HepG2 (cell line): Measurements from ENCODE around the gene SPI1. TPM values are rescaled to one million over a fixed set of nuclear protein-coding genes. Genes with fewer than 3 reads are reported as not detected.

Experiments used
- AGO2 ChIP-seq: fragments of 200-400 bp; formaldehyde crosslinking; optimal IDR thresholded peaks from 2 replicates; pipeline ENCODE3; 2017; ENCODE audit warnings: mild to moderate bottlenecking, low read depth, low read length, moderate library complexity
- EHMT2 ChIP-seq: fragments of 200-600 bp; sonication (generic); IDR thresholded peaks from 2 replicates; pipeline ENCODE4 v1.7.0; 2017; ENCODE audit warnings: antibody characterized with exemption, low read depth, low read length, borderline replicate concordance
- HDAC6 ChIP-seq: fragments of 200-600 bp; sonication (generic); IDR thresholded peaks from 2 replicates; pipeline ENCODE4 v1.7.0; 2017; ENCODE audit warnings: mild to moderate bottlenecking, antibody characterized with exemption, low read length, low read depth
- KMT2A ChIP-seq: sonication (generic); formaldehyde crosslinking; IDR thresholded peaks from 2 replicates; pipeline ENCODE4 v1.4.0; 2020; ENCODE audit warnings: missing genetic modification reagents
- LCORL ChIP-seq, 2 experiments: fragments of 450-650 bp in 1 of 2; sonication (generic) in 1 of 2; formaldehyde crosslinking in 1 of 2; IDR thresholded peaks; 2 replicates each; pipeline versions ENCODE4 v1.5.0 to v1.6.1; 2017 to 2020; ENCODE audit warnings: antibody characterized with exemption in 1 of 2, missing genetic modification reagents in 1 of 2
- MATR3 ChIP-seq: sonication (generic); formaldehyde crosslinking; IDR thresholded peaks from 2 replicates; pipeline ENCODE4 v1.4.0; 2020; ENCODE audit warnings: missing genetic modification reagents
- MTERF4 ChIP-seq: sonication (generic); formaldehyde crosslinking; IDR thresholded peaks from 2 replicates; pipeline ENCODE4 v1.8.0; 2023; ENCODE audit warnings: mild to moderate bottlenecking, missing genetic modification reagents
- PHF21A ChIP-seq: sonication (generic); formaldehyde crosslinking; IDR thresholded peaks from 2 replicates; pipeline ENCODE4 v1.5.0; 2020; ENCODE audit warnings: mild to moderate bottlenecking, missing genetic modification reagents
- PTBP1 ChIP-seq: fragments of 200-400 bp; formaldehyde crosslinking; IDR thresholded peaks from 2 replicates; pipeline ENCODE4 v1.6.1; 2018; ENCODE audit warnings: low read length, low read depth; ENCODE audit not compliant: poor library complexity, severe bottlenecking
- RBAK ChIP-seq: sonication (generic); formaldehyde crosslinking; IDR thresholded peaks from 2 replicates; pipeline ENCODE4 v1.5.1; 2020; ENCODE audit warnings: mild to moderate bottlenecking, missing genetic modification reagents
- RNF2 ChIP-seq: fragments of 450-650 bp; conservative IDR thresholded peaks from 2 replicates; pipeline ENCODE4 v1.6.1; 2016; ENCODE audit warnings: low read depth
- SIX4 ChIP-seq: sonication (generic); formaldehyde crosslinking; IDR thresholded peaks from 2 replicates; pipeline ENCODE4 v1.4.0; 2020; ENCODE audit warnings: missing genetic modification reagents
- STAG1 ChIP-seq: sonication (generic); formaldehyde crosslinking; IDR thresholded peaks from 2 replicates; pipeline ENCODE4 v1.4.0; 2020; ENCODE audit warnings: missing genetic modification reagents
- THRA ChIP-seq: sonication (generic); formaldehyde crosslinking; IDR thresholded peaks from 2 replicates; pipeline ENCODE4 v1.4.0; 2020; ENCODE audit warnings: missing genetic modification reagents, borderline replicate concordance
- TOE1 ChIP-seq: sonication (generic); formaldehyde crosslinking; IDR thresholded peaks from 2 replicates; pipeline ENCODE4 v1.4.0; 2020; ENCODE audit warnings: mild to moderate bottlenecking, missing genetic modification reagents
- ZBTB21 ChIP-seq: sonication (generic); formaldehyde crosslinking; IDR thresholded peaks from 2 replicates; pipeline ENCODE4 v1.4.0; 2020; ENCODE audit warnings: missing genetic modification reagents
- ZBTB39 ChIP-seq: sonication (generic); formaldehyde crosslinking; IDR thresholded peaks from 2 replicates; pipeline ENCODE4 v1.5.0; 2020; ENCODE audit warnings: missing genetic modification reagents
- ZNF160 ChIP-seq: sonication (generic); formaldehyde crosslinking; IDR thresholded peaks from 2 replicates; pipeline ENCODE4 v1.8.0; 2022; ENCODE audit warnings: mild to moderate bottlenecking, inconsistent platforms, missing genetic modification reagents
- ZNF232 ChIP-seq: sonication (generic); formaldehyde crosslinking; IDR thresholded peaks from 2 replicates; pipeline ENCODE4 v1.4.0; 2020; ENCODE audit warnings: missing genetic modification reagents, borderline replicate concordance
- ZNF30 ChIP-seq: sonication (generic); formaldehyde crosslinking; IDR thresholded peaks from 2 replicates; pipeline ENCODE4 v1.5.0; 2020; ENCODE audit warnings: mild to moderate bottlenecking, missing genetic modification reagents
- ZNF546 ChIP-seq: sonication (generic); formaldehyde crosslinking; conservative IDR thresholded peaks from 2 replicates; pipeline ENCODE4 v1.8.1; 2023; ENCODE audit warnings: mild to moderate bottlenecking, missing genetic modification reagents
- ZNF766 ChIP-seq: sonication (generic); formaldehyde crosslinking; IDR thresholded peaks from 2 replicates; pipeline ENCODE4 v1.5.0; 2020; ENCODE audit warnings: missing genetic modification reagents, borderline replicate concordance
- ZSCAN25 ChIP-seq: sonication (generic); formaldehyde crosslinking; IDR thresholded peaks from 2 replicates; pipeline ENCODE4 v1.8.0; 2022; ENCODE audit warnings: mild to moderate bottlenecking, missing genetic modification reagents
- polyA plus RNA-seq, 8 experiments: library from polyadenylated mRNA; depleted of rRNA in 3 of 8; stranded (reverse) in 7 of 8; unstranded in 1 of 8; fragments of >200 nt; fragmentation: Illumina TruSeq in 4 of 8; extraction: Trizol in 4 of 8; gene quantifications; 2 replicates each; pipeline versions ENCODE4 v1.2.1 to v1.2.3, GENCODE V29; 2011 to 2016; ENCODE audit warnings: low read depth in 4 of 8, missing spikeins in 1 of 8, mixed read lengths in 1 of 8; ENCODE audit not compliant: insufficient read depth in 1 of 8
- total RNA-seq, 5 experiments: library from RNA; depleted of rRNA; stranded (reverse); fragments of >200 nt; fragmentation: Illumina TruSeq; extraction: Trizol; gene quantifications; 2 replicates each; pipeline ENCODE4 v1.2.3, GENCODE V29; 2016; ENCODE audit warnings: low read depth in 1 of 5
- TF ChIP-seq, protein P1 (sequence below): sonication (generic); formaldehyde crosslinking; IDR thresholded peaks from 2 replicates; pipeline ENCODE4 v1.4.0; 2020; ENCODE audit warnings: mild to moderate bottlenecking, missing genetic modification reagents

SPI1 gene
- total and polyA plus RNA-seq, 2 of the 13 experiments (the other 11 are each of a cell fraction or from before 2014, with no cell fraction given) = not detected

DNA sequence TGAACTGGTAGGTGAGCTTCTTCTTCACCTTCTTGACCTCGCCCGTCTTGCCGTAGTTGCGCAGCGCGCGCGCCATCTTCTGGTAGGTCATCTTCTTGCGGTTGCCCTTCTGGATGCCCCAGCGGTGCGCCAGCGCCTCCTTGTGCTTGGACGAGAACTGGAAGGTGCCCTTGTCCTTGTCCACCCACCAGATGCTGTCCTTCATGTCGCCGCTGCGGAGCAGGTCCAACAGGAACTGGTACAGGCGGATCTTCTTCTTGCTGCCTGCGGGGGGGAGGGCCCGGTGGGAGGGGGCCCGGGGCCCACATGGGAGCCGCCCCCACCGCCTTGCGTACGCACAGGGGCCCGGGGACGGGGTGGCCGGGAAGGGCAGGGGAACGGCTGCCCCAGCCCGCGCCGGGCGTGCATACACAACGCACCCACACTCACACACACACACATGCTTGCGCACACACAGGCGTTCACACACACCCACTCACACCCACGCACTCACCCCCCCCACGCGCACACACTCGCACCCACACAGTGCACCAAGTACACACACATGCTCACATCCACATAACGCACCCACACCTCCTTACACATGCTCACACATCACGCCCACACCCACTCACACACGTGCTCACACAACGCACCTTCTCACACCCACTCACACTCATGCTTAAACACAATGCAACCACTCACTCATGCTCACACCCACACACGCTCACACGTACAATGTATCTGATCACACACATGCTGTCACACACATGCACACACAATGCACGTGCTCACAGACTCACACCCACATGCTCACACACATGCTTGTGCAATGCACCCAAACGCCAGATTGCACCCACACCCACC is 22.8 kb downstream of the SPI1 start (continued):
- peak; percentile 77 for TF ChIP-seq ZSCAN25 (CRISPR knock-in tag)
- TF ChIP-seq AGO2 = no peak
- peak; percentile 5; the same call in 1 of the 2 replicates for TF ChIP-seq ZBTB39
- no peak for TF ChIP-seq MTERF4 (CRISPR knock-in tag)
- no peak for TF ChIP-seq ZBTB21 (CRISPR knock-in tag)
- TF ChIP-seq ZNF30 = 0 out of 2 replicates have a peak, but pooled peaks have one; percentile 28
- no peak for TF ChIP-seq ZNF546 (CRISPR knock-in tag)
- TF ChIP-seq KMT2A = 0 out of 2 replicates have a peak, but pooled peaks have one; percentile 30
- TF ChIP-seq, protein P1, sequence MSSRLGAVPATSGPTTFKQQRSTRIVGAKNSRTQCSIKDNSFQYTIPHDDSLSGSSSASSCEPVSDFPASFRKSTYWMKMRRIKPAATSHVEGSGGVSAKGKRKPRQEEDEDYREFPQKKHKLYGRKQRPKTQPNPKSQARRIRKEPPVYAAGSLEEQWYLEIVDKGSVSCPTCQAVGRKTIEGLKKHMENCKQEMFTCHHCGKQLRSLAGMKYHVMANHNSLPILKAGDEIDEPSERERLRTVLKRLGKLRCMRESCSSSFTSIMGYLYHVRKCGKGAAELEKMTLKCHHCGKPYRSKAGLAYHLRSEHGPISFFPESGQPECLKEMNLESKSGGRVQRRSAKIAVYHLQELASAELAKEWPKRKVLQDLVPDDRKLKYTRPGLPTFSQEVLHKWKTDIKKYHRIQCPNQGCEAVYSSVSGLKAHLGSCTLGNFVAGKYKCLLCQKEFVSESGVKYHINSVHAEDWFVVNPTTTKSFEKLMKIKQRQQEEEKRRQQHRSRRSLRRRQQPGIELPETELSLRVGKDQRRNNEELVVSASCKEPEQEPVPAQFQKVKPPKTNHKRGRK (CRISPR knock-in tag) = no peak
- 0 out of 2 replicates have a peak, but pooled peaks have one; percentile 20 for TF ChIP-seq ZNF160 (CRISPR knock-in tag)
- no peak for TF ChIP-seq RBAK (CRISPR knock-in tag)
- TF ChIP-seq MATR3 (CRISPR knock-in tag) = no peak
- no peak for TF ChIP-seq EHMT2
- no peak for TF ChIP-seq PTBP1
- peak; percentile 99 for TF ChIP-seq STAG1 (CRISPR knock-in tag)
- TF ChIP-seq HDAC6 = no peak
- TF ChIP-seq LCORL (IDR thresholded peaks at IDR 0.05) = no peak
- peak; percentile 91 for TF ChIP-seq LCORL (CRISPR knock-in tag; IDR thresholded peaks at IDR 0.05)
- TF ChIP-seq THRA (CRISPR knock-in tag) = peak; percentile 79; the same call in 1 of the 2 replicates
- TF ChIP-seq PHF21A = peak; percentile 24; the same call in 1 of the 2 replicates
- no peak for TF ChIP-seq ZNF766 (CRISPR knock-in tag)
- TF ChIP-seq SIX4 (CRISPR knock-in tag) = 0 out of 2 replicates have a peak, but pooled peaks have one; percentile 21
- no peak for TF ChIP-seq ZNF232 (CRISPR knock-in tag)
- TF ChIP-seq RNF2 = no peak
- TF ChIP-seq TOE1 (CRISPR knock-in tag) = no peak
